Endothelial cell of coronary artery (primary cell): ENCODE data around the gene VTCN1. TPM values are rescaled to one million over a fixed set of nuclear protein-coding genes. Genes with fewer than 3 reads are reported as not detected.

ENCODE experiments used
- total RNA-seq: library from RNA; depleted of rRNA; stranded (reverse); fragments of >200 nt; gene quantifications from 2 replicates; pipeline ENCODE4 v1.2.3, GENCODE V29; 2014

The VTCN1 gene
- total RNA-seq, result not detected in 2 replicates

DNA sequence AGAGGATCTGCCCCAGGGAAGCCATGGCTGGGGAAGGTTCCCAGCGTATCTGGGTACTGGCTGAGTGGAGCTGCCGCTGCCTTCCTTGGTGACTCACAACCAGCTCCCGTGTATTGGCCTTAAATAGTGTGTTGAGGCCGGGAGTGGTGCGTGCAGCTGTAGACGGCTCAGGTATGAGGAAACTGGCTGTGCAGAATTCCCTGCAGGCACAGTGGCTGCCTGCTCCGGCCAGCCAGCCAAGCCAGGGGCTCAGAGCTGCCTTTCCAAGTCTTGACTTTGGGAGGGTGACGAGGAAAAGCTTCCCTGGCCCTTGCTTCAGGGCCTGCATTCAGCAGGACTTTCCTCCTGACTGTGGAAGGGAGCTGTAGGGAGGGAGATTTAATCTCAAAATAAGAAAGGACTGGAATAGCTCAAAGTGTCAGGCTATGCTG, at the start of gene VTCN1:
TSS of gene VTCN1 (minus strand) at position 97 of the 431 bp plus-strand sequence. CDS start at position 25, 72 bp downstream.

DNA sequence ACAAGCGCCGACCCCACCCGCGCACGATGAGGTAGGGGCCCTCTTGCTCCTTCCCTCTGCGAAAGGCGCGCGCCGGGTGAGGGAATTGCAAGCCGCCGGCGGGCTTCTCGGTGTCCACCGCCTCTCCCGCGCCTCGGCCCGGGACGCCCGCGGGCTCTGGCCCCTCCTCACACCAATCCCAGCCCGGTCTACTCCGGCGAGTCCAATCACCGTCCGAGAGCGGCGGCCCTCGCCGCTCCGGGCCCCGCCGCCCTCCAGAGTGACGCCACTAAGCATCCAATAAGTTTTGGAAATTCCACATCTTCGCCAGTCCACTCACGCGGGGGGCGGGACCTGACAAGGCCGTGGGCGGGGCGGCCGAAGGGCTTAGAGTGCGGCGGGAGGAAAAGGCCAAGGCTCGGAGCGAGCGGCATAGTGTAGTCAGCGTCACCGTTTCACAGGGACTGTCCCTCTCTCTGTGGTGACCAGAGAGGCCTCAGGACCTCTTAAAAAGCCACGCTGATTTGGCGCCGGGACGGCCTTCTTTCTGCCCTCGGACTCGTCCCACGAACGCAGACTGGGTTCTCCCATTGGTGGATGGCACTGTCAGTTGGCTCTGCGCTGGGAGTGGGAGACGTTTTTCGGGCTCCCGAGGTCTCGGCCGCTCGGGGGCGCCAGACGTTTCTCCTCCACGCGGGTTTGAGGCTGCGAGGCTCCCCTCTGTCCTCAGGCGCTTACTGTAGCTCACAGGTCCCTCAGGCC, 89.0 kb downstream of the VTCN1 start, which contains the start of gene TRIM45:
TSS of gene TRIM45 (minus strand) at position 161 of the 741 bp plus-strand sequence. CDS start 548 bp downstream, outside the sequence.

Other genes with a start within 250 kb of the VTCN1 start
- gene CD101, start 209.2 kb downstream of the VTCN1 start, total RNA-seq, result under 0.01 and 0.09 TPM in 2 replicates
- 13.1 and 13.4 TPM in 2 replicates for gene TTF2, start 150.6 kb downstream of the VTCN1 start, total RNA-seq
- 1.1 and 1.3 TPM in 2 replicates for gene TRIM45, start 89.2 kb downstream of the VTCN1 start, total RNA-seq
- 40.9 and 44.0 TPM in 2 replicates for gene MAN1A2, start 156.5 kb upstream of the VTCN1 start, total RNA-seq